HepG2 (cell line): ENCODE results near the gene HDAC3. TPM values are rescaled to one million over a fixed set of nuclear protein-coding genes. Genes with fewer than 3 reads are reported as not detected.
A peak's percentile ranks its signal among the peaks of the same experiment; 100 is the strongest.

ENCODE experiments used
- ADNP ChIP-seq: sonication (generic); formaldehyde crosslinking; IDR thresholded peaks from 2 replicates; pipeline ENCODE4 v1.4.0; 2020; ENCODE audit warnings: missing genetic modification reagents
- CC2D1A ChIP-seq: sonication (generic); formaldehyde crosslinking; IDR thresholded peaks from 2 replicates; pipeline ENCODE4 v1.8.1; 2023; ENCODE audit warnings: mild to moderate bottlenecking, missing genetic modification reagents
- CREB3 ChIP-seq: sonication (generic); formaldehyde crosslinking; IDR thresholded peaks from 2 replicates; pipeline ENCODE4 v1.5.0; 2020; ENCODE audit warnings: missing genetic modification reagents
- EEA1 ChIP-seq: sonication (generic); formaldehyde crosslinking; IDR thresholded peaks from 2 replicates; pipeline ENCODE4 v1.5.1; 2020; ENCODE audit warnings: mild to moderate bottlenecking, missing genetic modification reagents, borderline replicate concordance
- KIAA2018 ChIP-seq: sonication (generic); formaldehyde crosslinking; IDR thresholded peaks from 2 replicates; pipeline ENCODE4 v1.5.0; 2020; ENCODE audit warnings: mild to moderate bottlenecking, missing genetic modification reagents, borderline replicate concordance
- KLF9 ChIP-seq: IDR thresholded peaks from 2 replicates; pipeline ENCODE4 v1.6.1; 2016; ENCODE audit warnings: low read depth
- NFATC3 ChIP-seq: sonication (generic); formaldehyde crosslinking; IDR thresholded peaks from 2 replicates; pipeline ENCODE4 v1.5.1; 2020; ENCODE audit warnings: mild to moderate bottlenecking, missing genetic modification reagents
- RFXAP ChIP-seq: sonication (generic); formaldehyde crosslinking; IDR thresholded peaks from 2 replicates; pipeline ENCODE4 v1.4.0; 2020; ENCODE audit warnings: missing genetic modification reagents, borderline replicate concordance
- SP1 ChIP-seq, 2 experiments: fragments of 450-650 bp in 1 of 2; sonication (generic) in 1 of 2; formaldehyde crosslinking in 1 of 2; IDR thresholded peaks; 2 replicates each; pipeline versions ENCODE4 v1.4.0 to v1.6.1; 2016 to 2020; ENCODE audit warnings: missing genetic modification reagents in 1 of 2
- STAG1 ChIP-seq: sonication (generic); formaldehyde crosslinking; IDR thresholded peaks from 2 replicates; pipeline ENCODE4 v1.4.0; 2020; ENCODE audit warnings: missing genetic modification reagents
- TFDP1 ChIP-seq: IDR thresholded peaks from 2 replicates; pipeline ENCODE4 v1.6.1; 2016; ENCODE audit warnings: missing compliant biosample characterization, missing genetic modification reagents, borderline replicate concordance
- YEATS2 ChIP-seq: sonication (generic); formaldehyde crosslinking; IDR thresholded peaks from 2 replicates; pipeline ENCODE4 v1.4.0; 2020; ENCODE audit warnings: missing genetic modification reagents, borderline replicate concordance
- ZBTB7B ChIP-seq: sonication (generic); formaldehyde crosslinking; IDR thresholded peaks from 2 replicates; pipeline ENCODE4 v1.4.0; 2020; ENCODE audit warnings: missing genetic modification reagents
- ZNF562 ChIP-seq: sonication (generic); formaldehyde crosslinking; IDR thresholded peaks from 2 replicates; pipeline ENCODE4 v1.8.0; 2022; ENCODE audit warnings: missing genetic modification reagents, borderline replicate concordance
- ZNF576 ChIP-seq: sonication (generic); formaldehyde crosslinking; IDR thresholded peaks from 2 replicates; pipeline ENCODE4 v1.4.0; 2020; ENCODE audit warnings: mild to moderate bottlenecking, missing genetic modification reagents
- ZNF616 ChIP-seq: sonication (generic); formaldehyde crosslinking; IDR thresholded peaks from 2 replicates; pipeline ENCODE4 v1.5.0; 2020; ENCODE audit warnings: low read depth, mild to moderate bottlenecking, missing genetic modification reagents
- ZNF776 ChIP-seq: sonication (generic); formaldehyde crosslinking; IDR thresholded peaks from 2 replicates; pipeline ENCODE4 v1.4.0; 2020; ENCODE audit warnings: mild to moderate bottlenecking, missing genetic modification reagents
- ZSCAN5A ChIP-seq: sonication (generic); formaldehyde crosslinking; IDR thresholded peaks from 2 replicates; pipeline ENCODE4 v1.8.0; 2022; ENCODE audit warnings: mild to moderate bottlenecking, missing genetic modification reagents, borderline replicate concordance
- polyA plus RNA-seq, 8 experiments: library from polyadenylated mRNA; depleted of rRNA in 3 of 8; stranded (reverse) in 7 of 8; unstranded in 1 of 8; fragments of >200 nt; fragmentation: Illumina TruSeq in 4 of 8; extraction: Trizol in 4 of 8; gene quantifications; 2 replicates each; pipeline versions ENCODE4 v1.2.1 to v1.2.3, GENCODE V29; 2011 to 2016; ENCODE audit warnings: low read depth in 4 of 8, missing spikeins in 1 of 8, mixed read lengths in 1 of 8; ENCODE audit not compliant: insufficient read depth in 1 of 8
- total RNA-seq, 5 experiments: library from RNA; depleted of rRNA; stranded (reverse); fragments of >200 nt; fragmentation: Illumina TruSeq; extraction: Trizol; gene quantifications; 2 replicates each; pipeline ENCODE4 v1.2.3, GENCODE V29; 2016; ENCODE audit warnings: low read depth in 1 of 5

The HDAC3 gene
- total and polyA plus RNA-seq, 2 of the 13 experiments (the other 11 are each of a cell fraction or from before 2014, with no cell fraction given), result 84.0 to 94.1 TPM

GRCh38 chr5:141637767-141638419 lies 1.2 kb upstream of the HDAC3 start (continued):
- TF ChIP-seq KIAA2018 (CRISPR knock-in tag) (no peak), ZNF576 (CRISPR knock-in tag) (no peak), YEATS2 (no peak), SP1 (IDR thresholded peaks at IDR 0.05) (no peak), SP1 (CRISPR knock-in tag; IDR thresholded peaks at IDR 0.05) (peak; percentile 11; the same call in 1 of the 2 replicates), ZSCAN5A (CRISPR knock-in tag) (no peak), CC2D1A (CRISPR knock-in tag) (no peak), ZBTB7B (0 out of 2 replicates have a peak, but pooled peaks have one; percentile 35), KLF9 (0 out of 2 replicates have a peak, but pooled peaks have one; percentile 6), STAG1 (peak; percentile 26; the same call in 1 of the 2 replicates), TFDP1 (CRISPR knock-in tag) (no peak), ZNF776 (CRISPR knock-in tag) (peak; percentile 42; the same call in 1 of the 2 replicates), RFXAP (no peak), ZNF562 (CRISPR knock-in tag) (no peak), EEA1 (CRISPR knock-in tag) (no peak), ZNF616 (CRISPR knock-in tag) (no peak), CREB3 (no peak), NFATC3 (no peak), ADNP (no peak)
